HG03565 (cell line): ENCODE measurements around the gene INPP5E.
"Not testable (repeated sequence)": the region's sequence is repeated elsewhere in the genome, so short reads cannot be mapped to it uniquely, and the experiment has no call there.

Experiments
- ATAC-seq: cut with Tn5 transposase; IDR thresholded peaks from one replicate; pipeline ENCODE4 v1.9.1; 2021; ENCODE audit warnings: mild to moderate bottlenecking, moderate library complexity; ENCODE audit not compliant: unreplicated experiment

The INPP5E gene

GRCh38 chr9:136407911-136408310, 31.7 kb downstream of the INPP5E start:
- ATAC-seq, result no peak

GRCh38 chr9:136407061-136407460, 32.6 kb downstream of the INPP5E start:
- not testable (repeated sequence) for ATAC-seq

GRCh38 chr9:136405904-136406303, 33.7 kb downstream of the INPP5E start:
- ATAC-seq, result not testable (repeated sequence)

- ATAC-seq, result no peak
Observed at GRCh38 chr9:136405481-136405880, 34.2 kb downstream of the INPP5E start.

- no peak for ATAC-seq
Observed at GRCh38 chr9:136404801-136405136, 34.9 kb downstream of the INPP5E start.

- no peak for ATAC-seq
Observed at GRCh38 chr9:136403915-136404800, 35.5 kb downstream of the INPP5E start.

- ATAC-seq, result no peak
Observed at GRCh38 chr9:136403538-136403914, 36.1 kb downstream of the INPP5E start.

GRCh38 chr9:136402067-136402466, 37.6 kb downstream of the INPP5E start:
- no peak for ATAC-seq

- no peak for ATAC-seq
Observed at GRCh38 chr9:136401173-136401922, 38.3 kb downstream of the INPP5E start.

- peak; percentile 75 for ATAC-seq
Observed at GRCh38 chr9:136400038-136400834, 39.4 kb downstream of the INPP5E start, which contains the start of gene SNAPC4. SNAPC4 (minus strand) TSS chr9:136400170; CDS start chr9:136398428, 1,742 bp downstream.

- peak; percentile 12 for ATAC-seq
Observed at GRCh38 chr9:136399176-136400037, 40.2 kb downstream of the INPP5E start.

GRCh38 chr9:136398286-136398685, 41.4 kb downstream of the INPP5E start:
- no peak for ATAC-seq

GRCh38 chr9:136397643-136398042, 42.0 kb downstream of the INPP5E start:
- ATAC-seq, result no peak

- ATAC-seq, result no peak
Observed at GRCh38 chr9:136396219-136396515, 43.5 kb downstream of the INPP5E start.

GRCh38 chr9:136395345-136396218, 44.1 kb downstream of the INPP5E start:
- no peak for ATAC-seq

- no peak for ATAC-seq
Observed at GRCh38 chr9:136395020-136395340, 44.7 kb downstream of the INPP5E start.

GRCh38 chr9:136394312-136395019, 45.2 kb downstream of the INPP5E start:
- ATAC-seq, result no peak

GRCh38 chr9:136393531-136393930, 46.1 kb downstream of the INPP5E start:
- no peak for ATAC-seq
